ENCODE measurements around the gene C1QTNF9B.
"Not testable (repeated sequence)": the region's sequence is repeated elsewhere in the genome, so short reads cannot be mapped to it uniquely, and the experiment has no call there.

The C1QTNF9B gene

GRCh38 chr13:23897452-23897919 lies at the start of gene C1QTNF9B:
TSS of gene C1QTNF9B (minus strand) at chr13:23897502.
- not testable (repeated sequence) for DNase-seq (ENCODE audit: low read depth)

- DNase-seq (ENCODE audit: low read depth), result no peak
Measured at GRCh38 chr13:23946900-23947299, 49.6 kb upstream of the C1QTNF9B start.

- no peak for DNase-seq (ENCODE audit: low read depth)
Measured at GRCh38 chr13:23946067-23946466, 48.8 kb upstream of the C1QTNF9B start.

- no peak for DNase-seq (ENCODE audit: low read depth)
Measured at GRCh38 chr13:23945612-23946011, 48.3 kb upstream of the C1QTNF9B start.

GRCh38 chr13:23941211-23941610 lies 43.9 kb upstream of the C1QTNF9B start:
- DNase-seq (ENCODE audit: low read depth), result no peak

- DNase-seq (ENCODE audit: low read depth), result not testable (repeated sequence)
Measured at GRCh38 chr13:23939666-23940065, 42.4 kb upstream of the C1QTNF9B start.

- no peak for DNase-seq (ENCODE audit: low read depth)
Measured at GRCh38 chr13:23934520-23934919, 37.2 kb upstream of the C1QTNF9B start.

- DNase-seq (ENCODE audit: low read depth), result no peak
Measured at GRCh38 chr13:23928985-23929384, 31.7 kb upstream of the C1QTNF9B start.

- no peak for DNase-seq (ENCODE audit: low read depth)
Measured at GRCh38 chr13:23923031-23923430, 25.7 kb upstream of the C1QTNF9B start.

GRCh38 chr13:23922005-23922932 lies 25.0 kb upstream of the C1QTNF9B start:
- DNase-seq (ENCODE audit: low read depth), result no peak

- DNase-seq (ENCODE audit: low read depth), result no peak
Measured at GRCh38 chr13:23921451-23921888, 24.2 kb upstream of the C1QTNF9B start.

- DNase-seq (ENCODE audit: low read depth), result no peak
Measured at GRCh38 chr13:23919006-23919405, 21.7 kb upstream of the C1QTNF9B start.

- DNase-seq (ENCODE audit: low read depth), result no peak
Measured at GRCh38 chr13:23918208-23918607, 20.9 kb upstream of the C1QTNF9B start.

- no peak for DNase-seq (ENCODE audit: low read depth)
Measured at GRCh38 chr13:23915308-23915707, 18.0 kb upstream of the C1QTNF9B start.

- DNase-seq (ENCODE audit: low read depth), result no peak
Measured at GRCh38 chr13:23912469-23912868, 15.2 kb upstream of the C1QTNF9B start.

GRCh38 chr13:23909606-23910005 lies 12.3 kb upstream of the C1QTNF9B start:
- DNase-seq (ENCODE audit: low read depth), result no peak

- no peak for DNase-seq (ENCODE audit: low read depth)
Measured at GRCh38 chr13:23905766-23906165, 8.5 kb upstream of the C1QTNF9B start.

GRCh38 chr13:23903906-23904280 lies 6.6 kb upstream of the C1QTNF9B start:
- no peak for DNase-seq (ENCODE audit: low read depth)

GRCh38 chr13:23902975-23903905 lies 5.9 kb upstream of the C1QTNF9B start:
- no peak for DNase-seq (ENCODE audit: low read depth)

- DNase-seq (ENCODE audit: low read depth), result no peak
Measured at GRCh38 chr13:23901365-23901764, 4.1 kb upstream of the C1QTNF9B start.

GRCh38 chr13:23899555-23899954 lies 2.3 kb upstream of the C1QTNF9B start:
- DNase-seq (ENCODE audit: low read depth), result no peak

- DNase-seq (ENCODE audit: low read depth), result no peak
Measured at GRCh38 chr13:23898101-23898500, 799 bp upstream of the C1QTNF9B start.

- DNase-seq (ENCODE audit: low read depth), result not testable (repeated sequence)
Measured at GRCh38 chr13:23894746-23895145, 2.6 kb downstream of the C1QTNF9B start.
